Peyer's patch (tissue), 4 donors: ENCODE results near the gene SINHCAF.

Source experiments
- POLR2A ChIP-seq, 2 donors: fragments of 450-650 bp; IDR thresholded peaks; one replicate each; pipeline ENCODE4 v1.5.1; 2017; ENCODE audit warnings: antibody characterized with exemption in 2 of 2, mild to moderate bottlenecking in 2 of 2, moderate library complexity in 2 of 2
- TF ChIP-seq, protein P1 (sequence below), 6 experiments: fragments of 450-650 bp in 4 of 6; fragments of 200-600 bp in 2 of 6; sonication (generic) in 1 of 6; IDR thresholded peaks; one replicate each; pipeline ENCODE4 v1.5.1; 2017 to 2019; ENCODE audit warnings: antibody characterized with exemption in 6 of 6, mild to moderate bottlenecking in 3 of 6, moderate library complexity in 1 of 6

DNA sequence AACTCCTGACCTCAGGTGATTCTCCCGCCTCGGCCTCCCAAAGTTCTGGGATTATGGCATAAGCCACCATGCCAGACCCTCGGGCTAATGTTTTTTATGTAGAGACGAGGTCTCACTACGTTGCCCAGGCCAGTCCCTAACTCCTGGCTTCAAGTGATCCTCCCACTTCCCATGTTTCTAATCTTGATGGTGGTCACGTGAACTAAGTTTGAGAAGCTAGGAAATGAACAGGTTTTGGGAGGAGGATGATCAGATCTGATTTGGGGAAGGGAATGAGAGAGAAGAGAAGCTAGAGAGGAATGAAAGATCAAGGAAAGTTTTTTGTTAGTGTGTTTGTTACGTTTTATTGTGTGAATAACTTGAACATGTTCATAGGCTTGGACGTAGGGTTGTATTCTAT, 17.2 kb upstream of the SINHCAF start:
- TF ChIP-seq, protein P1, sequence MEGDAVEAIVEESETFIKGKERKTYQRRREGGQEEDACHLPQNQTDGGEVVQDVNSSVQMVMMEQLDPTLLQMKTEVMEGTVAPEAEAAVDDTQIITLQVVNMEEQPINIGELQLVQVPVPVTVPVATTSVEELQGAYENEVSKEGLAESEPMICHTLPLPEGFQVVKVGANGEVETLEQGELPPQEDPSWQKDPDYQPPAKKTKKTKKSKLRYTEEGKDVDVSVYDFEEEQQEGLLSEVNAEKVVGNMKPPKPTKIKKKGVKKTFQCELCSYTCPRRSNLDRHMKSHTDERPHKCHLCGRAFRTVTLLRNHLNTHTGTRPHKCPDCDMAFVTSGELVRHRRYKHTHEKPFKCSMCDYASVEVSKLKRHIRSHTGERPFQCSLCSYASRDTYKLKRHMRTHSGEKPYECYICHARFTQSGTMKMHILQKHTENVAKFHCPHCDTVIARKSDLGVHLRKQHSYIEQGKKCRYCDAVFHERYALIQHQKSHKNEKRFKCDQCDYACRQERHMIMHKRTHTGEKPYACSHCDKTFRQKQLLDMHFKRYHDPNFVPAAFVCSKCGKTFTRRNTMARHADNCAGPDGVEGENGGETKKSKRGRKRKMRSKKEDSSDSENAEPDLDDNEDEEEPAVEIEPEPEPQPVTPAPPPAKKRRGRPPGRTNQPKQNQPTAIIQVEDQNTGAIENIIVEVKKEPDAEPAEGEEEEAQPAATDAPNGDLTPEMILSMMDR (IDR thresholded peaks at IDR 0.05): no peak
- TF ChIP-seq POLR2A (IDR thresholded peaks at IDR 0.05): no peak
